ENCODE data around the gene NSL1.

The NSL1 gene

DNA sequence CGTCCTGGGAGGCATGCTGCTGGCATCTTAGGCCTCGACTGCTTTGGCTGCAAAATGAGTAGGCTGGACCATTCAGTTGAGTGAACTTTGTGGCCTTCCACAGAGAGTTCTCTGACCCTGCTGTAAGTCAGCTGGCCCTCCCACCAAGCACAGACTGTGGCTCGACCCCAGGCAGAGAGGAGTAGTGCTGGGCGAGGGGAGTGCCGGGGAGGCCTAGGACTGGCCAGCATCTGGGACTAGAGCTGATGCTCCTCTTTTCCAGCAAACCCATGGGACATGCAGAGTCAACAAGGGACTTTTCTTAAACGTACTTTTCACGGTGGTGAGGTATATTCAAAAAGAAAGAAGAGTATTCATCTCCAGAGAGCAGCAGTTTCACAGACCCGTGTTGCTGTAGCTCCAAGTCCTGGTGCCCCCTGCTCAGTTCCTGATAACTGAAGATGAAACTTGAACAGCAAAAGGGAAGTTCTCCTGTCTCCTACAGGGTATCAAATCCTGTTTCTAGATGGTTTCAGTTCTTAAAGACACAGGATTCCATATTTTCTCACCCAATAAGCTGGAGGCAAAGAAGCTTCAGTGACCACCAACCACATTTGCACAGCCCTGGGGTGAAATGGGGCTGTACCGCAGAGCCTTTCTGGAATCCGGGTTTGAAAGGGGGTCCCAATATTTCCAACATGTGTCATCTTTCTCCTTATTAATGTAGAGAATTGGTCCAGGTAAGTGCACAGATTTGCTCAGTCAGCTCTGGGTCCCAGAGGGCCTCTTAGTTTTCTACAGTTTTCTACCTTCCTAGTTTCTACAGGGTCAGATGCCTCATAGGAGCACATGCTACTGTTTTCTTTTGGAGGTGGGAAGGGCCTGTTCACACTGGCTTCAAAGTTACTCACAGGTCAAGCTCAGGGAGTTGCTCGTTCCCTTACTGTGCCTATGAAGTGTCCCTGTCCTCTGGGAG lies 112.8 kb downstream of the NSL1 start:
- Histone ChIP-seq H3K9ac (ENCODE audit: low read length) (no peak overlapping the region), H3K79me2 (ENCODE audit: insufficient read depth, low read length) (no peaks in the 10 kb centered on the region), H3K36me3 (ENCODE audit: low read length) (no peaks in the 10 kb centered on the region), H3F3A (ENCODE audit: insufficient read depth) (no peaks in the 10 kb centered on the region), H3K27ac (ENCODE audit: low read depth, low read length) (no peak overlapping the region), H2AFZ (ENCODE audit: low read depth, low read length, severe bottlenecking) (no peak overlapping the region), H3K9me3 (ENCODE audit: insufficient read depth, low read length) (no peaks in the 10 kb centered on the region), H3K27me3 (ENCODE audit: low read length) (no peaks in the 10 kb centered on the region), H3K4me2 (ENCODE audit: low read depth, low read length, poor library complexity, severe bottlenecking) (no peak overlapping the region), H3K9me2 (replicated peaks; ENCODE audit: insufficient read depth, low read length) (no peaks in the 10 kb centered on the region), H3K4me3 (ENCODE audit: insufficient read depth, low read length, poor library complexity, severe bottlenecking) (no peak overlapping the region), H4K20me1 (ENCODE audit: low read depth, low read length) (no peaks in the 10 kb centered on the region)
- TF ChIP-seq, protein P1, sequence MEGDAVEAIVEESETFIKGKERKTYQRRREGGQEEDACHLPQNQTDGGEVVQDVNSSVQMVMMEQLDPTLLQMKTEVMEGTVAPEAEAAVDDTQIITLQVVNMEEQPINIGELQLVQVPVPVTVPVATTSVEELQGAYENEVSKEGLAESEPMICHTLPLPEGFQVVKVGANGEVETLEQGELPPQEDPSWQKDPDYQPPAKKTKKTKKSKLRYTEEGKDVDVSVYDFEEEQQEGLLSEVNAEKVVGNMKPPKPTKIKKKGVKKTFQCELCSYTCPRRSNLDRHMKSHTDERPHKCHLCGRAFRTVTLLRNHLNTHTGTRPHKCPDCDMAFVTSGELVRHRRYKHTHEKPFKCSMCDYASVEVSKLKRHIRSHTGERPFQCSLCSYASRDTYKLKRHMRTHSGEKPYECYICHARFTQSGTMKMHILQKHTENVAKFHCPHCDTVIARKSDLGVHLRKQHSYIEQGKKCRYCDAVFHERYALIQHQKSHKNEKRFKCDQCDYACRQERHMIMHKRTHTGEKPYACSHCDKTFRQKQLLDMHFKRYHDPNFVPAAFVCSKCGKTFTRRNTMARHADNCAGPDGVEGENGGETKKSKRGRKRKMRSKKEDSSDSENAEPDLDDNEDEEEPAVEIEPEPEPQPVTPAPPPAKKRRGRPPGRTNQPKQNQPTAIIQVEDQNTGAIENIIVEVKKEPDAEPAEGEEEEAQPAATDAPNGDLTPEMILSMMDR (IDR thresholded peaks at IDR 0.05; ENCODE audit: insufficient read depth, low read length, poor library complexity, severe bottlenecking), result no peak
- no peak for TF ChIP-seq EZH2phosphoT487 (conservative IDR thresholded peaks at IDR 0.05; ENCODE audit: low read length)

DNA sequence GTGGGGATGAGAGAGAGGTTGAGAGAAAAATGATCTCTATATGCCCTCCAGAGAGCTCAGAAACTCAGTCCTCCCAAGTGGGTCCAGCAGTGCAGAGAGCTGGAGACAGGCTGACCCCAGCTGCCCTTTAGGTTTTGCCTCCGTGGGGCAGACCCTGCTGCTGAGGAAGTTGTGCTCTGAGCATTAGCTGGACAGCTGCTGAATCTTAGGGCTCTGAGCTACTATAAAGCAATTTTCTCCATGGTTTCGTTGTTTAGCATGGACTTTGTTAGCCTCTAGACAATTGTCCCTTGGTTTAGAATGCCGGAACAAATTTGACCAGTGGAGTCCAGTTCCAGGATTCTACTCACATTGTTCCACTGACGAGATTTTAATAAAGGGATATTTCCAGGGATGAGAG lies 114.0 kb downstream of the NSL1 start:
- Histone ChIP-seq H3K27me3 (ENCODE audit: low read length) (no peaks in the 10 kb centered on the region), H3K36me3 (ENCODE audit: low read length) (no peaks in the 10 kb centered on the region), H3K4me3 (ENCODE audit: insufficient read depth, low read length, poor library complexity, severe bottlenecking) (no peak overlapping the region), H3K79me2 (ENCODE audit: insufficient read depth, low read length) (no peaks in the 10 kb centered on the region), H3F3A (ENCODE audit: insufficient read depth) (no peaks in the 10 kb centered on the region), H3K9ac (ENCODE audit: low read length) (no peak overlapping the region), H4K20me1 (ENCODE audit: low read depth, low read length) (no peaks in the 10 kb centered on the region), H3K9me3 (ENCODE audit: insufficient read depth, low read length) (no peaks in the 10 kb centered on the region), H3K27ac (ENCODE audit: low read depth, low read length) (no peak overlapping the region), H3K4me2 (ENCODE audit: low read depth, low read length, poor library complexity, severe bottlenecking) (no peak overlapping the region), H2AFZ (ENCODE audit: low read depth, low read length, severe bottlenecking) (no peak overlapping the region), H3K9me2 (replicated peaks; ENCODE audit: insufficient read depth, low read length) (no peaks in the 10 kb centered on the region)
- TF ChIP-seq EZH2phosphoT487 (conservative IDR thresholded peaks at IDR 0.05; ENCODE audit: low read length), result no peak
- TF ChIP-seq, protein P1 (IDR thresholded peaks at IDR 0.05; ENCODE audit: insufficient read depth, low read length, poor library complexity, severe bottlenecking), result no peak

DNA sequence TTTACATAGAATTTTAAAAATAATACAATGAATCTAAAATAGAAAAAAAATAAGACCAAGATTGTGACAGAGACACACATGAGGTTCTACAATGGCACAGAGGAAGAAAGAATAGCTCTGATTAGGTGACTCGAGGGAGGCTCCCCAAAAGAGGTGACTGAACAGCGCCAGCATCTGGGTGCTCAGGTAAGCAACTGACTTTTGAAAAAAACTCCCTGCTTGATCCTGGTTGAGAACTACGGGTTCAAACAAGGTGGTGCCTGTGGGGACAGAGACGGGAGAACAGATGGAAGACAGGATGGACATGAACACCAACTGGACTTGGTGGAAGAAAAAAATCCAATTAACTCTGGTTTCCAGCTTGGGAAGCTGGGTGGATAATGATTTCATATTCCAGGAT lies 114.4 kb downstream of the NSL1 start:
- H3K9me2 ChIP-seq (replicated peaks; ENCODE audit: insufficient read depth, low read length), result no peaks in the 10 kb centered on the region
- no peaks in the 10 kb centered on the region for H3K9me3 ChIP-seq (ENCODE audit: insufficient read depth, low read length)
- TF ChIP-seq EZH2phosphoT487 (conservative IDR thresholded peaks at IDR 0.05; ENCODE audit: low read length), result no peak
- TF ChIP-seq, protein P1 (IDR thresholded peaks at IDR 0.05; ENCODE audit: insufficient read depth, low read length, poor library complexity, severe bottlenecking), result no peak
- no peak overlapping the region for H3K27ac ChIP-seq (ENCODE audit: low read depth, low read length)
- no peak overlapping the region for H2AFZ ChIP-seq (ENCODE audit: low read depth, low read length, severe bottlenecking)
- no peaks in the 10 kb centered on the region for H4K20me1 ChIP-seq (ENCODE audit: low read depth, low read length)
- H3F3A ChIP-seq (ENCODE audit: insufficient read depth), result no peaks in the 10 kb centered on the region
- H3K79me2 ChIP-seq (ENCODE audit: insufficient read depth, low read length), result no peaks in the 10 kb centered on the region
- no peak overlapping the region for H3K4me3 ChIP-seq (ENCODE audit: insufficient read depth, low read length, poor library complexity, severe bottlenecking)
- H3K36me3 ChIP-seq (ENCODE audit: low read length), result no peaks in the 10 kb centered on the region
- H3K9ac ChIP-seq (ENCODE audit: low read length), result no peak overlapping the region
- H3K4me2 ChIP-seq (ENCODE audit: low read depth, low read length, poor library complexity, severe bottlenecking), result no peak overlapping the region
- no peaks in the 10 kb centered on the region for H3K27me3 ChIP-seq (ENCODE audit: low read length)

All from SU-DHL-6 (cell line).